HG03135 (cell line): Measurements from ENCODE around the gene ANKRD24.
"Not testable (repeated sequence)": the region's sequence is repeated elsewhere in the genome, so short reads cannot be mapped to it uniquely, and the experiment has no call there.

Source experiments
- ATAC-seq: cut with Tn5 transposase; IDR thresholded peaks from one replicate; pipeline ENCODE4 v1.9.1; 2021; ENCODE audit warnings: mild to moderate bottlenecking, moderate library complexity; ENCODE audit not compliant: unreplicated experiment

Gene ANKRD24

DNA sequence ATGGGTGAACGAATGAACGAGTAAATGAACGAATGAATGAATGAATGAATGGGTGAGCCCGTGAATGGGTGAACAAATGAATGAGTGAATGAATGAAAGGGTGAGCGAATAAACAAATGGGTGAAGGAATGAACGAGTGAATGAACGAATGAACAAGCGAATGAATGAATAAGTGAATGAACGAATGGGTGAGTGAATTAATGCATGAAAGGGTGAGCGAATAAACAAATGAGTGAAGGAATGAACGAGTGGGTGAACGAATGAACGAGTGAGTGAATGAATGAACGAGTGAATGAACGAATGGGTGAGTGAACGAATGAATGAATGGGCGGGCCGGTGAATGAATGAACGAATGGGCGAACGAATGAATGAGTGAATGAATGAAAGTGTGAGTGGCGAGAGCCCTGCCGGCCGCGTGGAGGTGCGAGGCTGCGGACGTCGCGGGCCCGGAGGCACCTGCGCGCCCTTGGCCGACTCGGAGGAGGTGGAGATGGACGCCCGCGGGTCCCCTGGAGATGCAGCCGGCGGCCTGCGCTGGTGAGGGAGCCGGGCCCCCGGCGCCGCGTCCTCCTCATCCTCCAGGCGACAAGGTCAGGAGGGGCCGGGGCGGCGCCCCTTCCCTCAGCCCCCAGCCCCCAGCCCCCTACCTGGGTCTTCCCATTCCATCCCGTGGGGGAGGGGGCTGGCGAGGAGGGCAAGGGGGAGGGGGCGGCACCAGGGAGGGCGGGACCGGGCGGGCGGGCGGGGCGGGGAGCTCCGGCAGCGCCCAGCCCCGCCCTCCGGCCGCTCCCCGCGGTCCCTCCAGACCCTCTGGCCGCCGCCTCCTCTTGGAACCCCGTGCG, 15.4 kb downstream of the ANKRD24 start:
- ATAC-seq = no peak

DNA sequence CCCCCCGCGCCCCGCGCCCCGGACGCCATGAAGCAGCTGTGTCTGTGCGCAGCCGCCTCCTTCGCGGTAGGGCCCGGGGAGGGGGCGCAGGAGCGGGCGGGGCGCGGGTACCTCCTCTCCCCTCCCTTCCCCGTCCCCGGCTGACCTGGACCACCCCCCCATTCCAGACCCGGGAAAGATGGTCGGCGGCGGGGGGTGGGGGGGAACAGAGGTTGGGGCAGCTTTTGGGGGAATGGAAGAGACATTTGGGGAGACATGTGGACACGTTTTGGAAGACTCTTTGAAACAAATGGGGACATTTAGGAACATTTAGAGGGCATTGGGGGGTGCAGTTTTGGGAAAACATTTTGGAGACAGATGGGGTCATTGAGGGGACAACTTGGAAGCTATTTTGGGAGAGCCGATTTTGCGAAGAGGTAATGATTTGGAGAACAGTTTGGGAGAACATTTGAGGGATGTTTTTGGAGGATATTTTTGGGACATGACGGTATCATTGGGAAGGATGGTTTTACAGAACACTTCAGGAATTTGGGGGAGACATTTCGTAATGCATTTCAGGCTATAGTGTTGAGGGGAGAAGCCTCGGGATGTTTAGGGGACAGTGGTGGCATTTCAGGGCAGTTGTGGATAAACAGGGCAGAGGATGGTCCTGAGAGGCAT, 16.1 kb downstream of the ANKRD24 start:
- ATAC-seq = no peak

DNA sequence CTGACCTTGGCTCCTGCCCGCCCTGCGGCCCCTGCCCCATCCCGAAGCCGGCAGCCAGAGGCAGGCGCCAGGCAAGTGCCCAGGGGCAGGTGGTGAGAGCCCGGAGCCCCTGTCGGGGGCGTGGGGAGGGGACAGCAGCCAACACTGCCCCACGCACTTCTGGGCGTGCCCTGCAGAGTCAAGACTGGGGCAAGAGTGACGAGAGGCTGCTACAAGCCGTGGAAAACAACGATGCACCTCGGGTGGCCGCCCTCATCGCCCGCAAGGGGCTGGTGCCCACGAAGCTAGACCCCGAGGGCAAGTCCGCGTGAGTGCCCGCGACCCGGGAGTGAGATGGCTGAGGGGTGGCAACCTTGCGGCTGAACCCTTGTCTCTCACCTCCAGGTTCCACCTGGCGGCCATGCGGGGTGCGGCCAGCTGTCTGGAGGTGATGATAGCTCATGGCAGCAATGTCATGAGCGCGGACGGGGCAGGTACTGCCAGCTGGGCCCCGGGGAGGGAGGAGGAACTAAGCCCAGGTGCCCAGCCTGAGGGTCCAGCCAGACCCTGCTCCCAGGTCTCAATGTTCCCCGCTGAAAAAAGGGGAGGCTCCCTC, 17.3 kb downstream of the ANKRD24 start:
- no peak for ATAC-seq

DNA sequence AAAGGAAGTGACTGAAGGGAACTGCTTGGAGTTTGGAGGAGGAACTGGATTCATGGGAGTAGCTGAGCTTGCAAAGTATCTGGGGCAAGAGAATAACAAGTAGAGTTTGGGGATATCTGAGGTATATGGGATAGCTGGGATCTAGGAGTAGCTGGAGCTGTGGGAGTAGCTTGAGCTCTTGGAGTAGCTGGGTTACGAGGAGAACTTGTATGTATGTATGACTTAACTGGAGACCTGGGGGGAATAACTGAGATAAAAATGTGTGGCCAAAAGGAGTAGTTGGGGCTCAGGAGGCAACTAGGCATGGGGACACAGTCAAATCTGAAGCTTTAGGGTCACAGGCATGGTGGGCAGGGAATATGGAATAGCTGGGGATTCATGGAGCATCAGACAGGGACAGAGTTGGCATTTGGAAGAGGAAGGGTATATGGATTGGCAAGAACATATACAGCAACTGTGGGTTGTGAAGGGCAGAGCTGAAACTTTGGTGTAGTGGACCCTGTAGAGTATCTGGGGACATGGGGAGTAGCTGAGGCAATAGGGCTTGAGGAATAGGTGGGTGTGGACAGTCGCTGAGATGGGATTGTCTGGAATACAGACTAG, 18.6 kb downstream of the ANKRD24 start:
- no peak for ATAC-seq

DNA sequence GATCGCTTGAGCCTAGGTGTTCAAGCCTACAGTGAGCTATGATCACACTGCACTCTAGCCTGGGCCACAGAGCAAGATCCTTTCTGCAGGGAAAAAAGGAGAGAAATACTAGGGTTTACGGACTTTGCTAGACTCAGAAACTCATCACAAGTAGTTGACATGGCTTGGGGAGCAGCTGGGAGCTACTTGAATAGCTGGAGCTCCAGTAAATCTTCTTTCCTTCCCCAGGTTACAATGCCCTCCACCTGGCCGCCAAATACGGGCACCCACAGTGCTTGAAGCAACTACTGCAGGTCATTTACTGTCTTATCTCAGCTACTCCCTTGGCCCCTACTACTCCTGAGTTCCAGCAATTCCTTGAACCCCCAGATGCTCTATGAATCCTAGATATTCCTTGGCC, 19.3 kb downstream of the ANKRD24 start:
- ATAC-seq = no peak

DNA sequence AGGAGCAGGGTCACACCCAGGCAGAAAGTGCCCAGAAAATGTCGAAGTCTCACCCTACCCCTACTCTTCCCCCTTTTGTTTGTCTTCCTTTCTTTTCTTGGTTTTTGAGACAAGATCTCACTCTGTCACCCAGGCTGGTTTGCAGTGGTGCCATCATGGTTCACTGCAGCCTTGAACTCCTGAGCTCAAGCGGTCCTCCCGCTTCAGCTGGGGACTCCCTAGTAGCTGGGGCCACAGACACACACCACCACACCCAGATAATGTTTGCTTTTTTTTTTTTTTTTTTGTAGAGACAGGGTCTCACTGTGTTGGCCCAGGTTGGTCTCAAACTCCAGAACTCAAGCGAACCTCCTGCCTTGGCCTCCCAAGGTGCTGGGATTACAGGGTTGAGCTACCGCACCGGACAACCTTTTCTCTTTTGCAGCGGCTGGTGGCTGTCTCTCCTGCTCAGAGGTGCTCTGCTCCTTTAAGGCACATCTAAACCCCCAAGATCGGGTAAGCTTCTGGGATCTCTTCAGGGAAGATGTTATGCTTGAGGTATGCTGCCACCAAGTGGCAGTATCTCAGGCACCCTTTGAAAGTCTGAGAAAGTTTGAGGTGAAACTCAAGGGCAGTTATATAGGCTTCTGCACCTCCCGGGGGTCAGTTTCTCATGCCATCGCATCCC, 24.5 kb downstream of the ANKRD24 start:
- no peak for ATAC-seq

DNA sequence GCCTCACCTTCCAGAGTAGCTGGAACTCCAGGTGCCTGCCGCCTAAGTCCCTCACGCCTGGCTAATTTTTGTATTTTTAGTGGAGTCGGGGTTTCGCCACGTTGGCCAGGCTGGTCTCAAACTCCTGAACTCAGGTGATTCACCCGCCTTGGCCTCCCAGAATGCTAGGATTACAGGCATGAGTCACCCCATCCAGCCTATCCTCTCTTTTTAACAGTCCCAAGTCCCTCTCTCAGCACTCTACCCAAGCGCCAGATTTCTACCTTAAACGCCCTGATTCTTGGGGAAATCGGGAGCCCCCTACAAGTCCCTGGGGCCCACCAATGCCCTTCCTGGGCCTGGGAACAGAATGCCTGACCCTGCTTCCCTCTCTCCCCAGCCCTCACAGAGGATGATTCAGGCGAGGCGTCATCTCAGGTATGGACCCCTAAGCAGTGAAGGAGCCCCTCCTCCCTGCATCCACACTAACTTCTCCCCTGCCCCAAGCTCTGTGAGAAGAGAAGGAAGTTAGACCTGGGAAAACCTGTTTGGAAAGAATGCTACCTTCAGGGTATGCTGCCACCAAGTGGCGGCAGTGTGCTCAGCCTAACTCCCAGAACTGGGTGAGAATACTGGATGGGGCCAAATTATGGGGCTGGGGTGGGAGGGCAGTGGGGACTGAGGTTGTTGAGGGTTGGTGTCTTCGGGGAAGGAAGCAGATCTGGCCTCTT, 26.1 kb downstream of the ANKRD24 start:
- ATAC-seq = no peak

DNA sequence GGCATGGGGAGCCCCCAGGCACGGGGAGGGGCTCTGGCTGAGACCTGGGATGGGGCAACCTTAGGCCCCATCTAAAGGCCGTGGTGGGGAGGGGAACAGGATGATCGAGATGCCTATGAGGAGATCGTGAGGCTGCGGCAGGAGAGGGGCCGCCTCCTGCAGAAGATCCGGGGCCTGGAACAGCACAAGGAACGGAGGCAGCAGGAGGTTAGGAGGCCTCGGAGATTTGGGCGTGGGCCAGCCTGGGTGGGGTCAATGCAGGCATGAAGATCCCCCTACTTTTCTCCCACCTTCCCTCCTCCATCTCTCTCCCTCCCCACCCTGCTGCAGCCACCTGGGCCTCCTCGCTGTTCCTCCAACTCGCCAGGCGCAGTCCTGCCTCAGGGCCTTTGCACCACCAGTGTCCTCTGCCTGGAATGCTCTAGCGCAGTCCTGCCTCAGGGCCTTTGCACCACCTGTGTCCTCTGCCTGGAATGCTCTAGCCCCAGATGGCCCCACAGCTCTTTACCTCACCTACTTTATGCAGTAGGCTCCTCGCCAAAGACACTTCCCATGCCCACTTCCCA, 27.8 kb downstream of the ANKRD24 start:
- ATAC-seq = no peak

DNA sequence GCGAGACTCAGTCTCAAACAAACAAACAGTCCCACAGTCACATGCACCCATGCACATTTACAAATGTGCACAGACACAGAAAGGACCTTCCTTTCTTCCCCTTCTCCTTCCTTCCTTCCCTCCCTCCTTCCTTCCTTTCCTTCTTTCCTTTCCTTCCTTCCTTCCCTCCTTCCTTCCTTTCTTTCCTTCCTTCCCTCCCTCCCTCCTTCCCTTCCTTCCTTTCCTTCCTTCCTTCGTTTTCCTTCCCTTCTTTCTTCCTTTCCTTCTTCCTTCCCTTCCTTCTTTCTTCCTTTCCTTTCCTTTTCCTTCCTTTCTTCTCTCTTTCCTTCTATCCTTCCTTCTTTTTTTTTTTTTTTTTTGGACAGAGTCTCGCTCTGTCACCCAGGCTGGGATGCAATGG, 30.6 kb downstream of the ANKRD24 start:
- no peak for ATAC-seq

DNA sequence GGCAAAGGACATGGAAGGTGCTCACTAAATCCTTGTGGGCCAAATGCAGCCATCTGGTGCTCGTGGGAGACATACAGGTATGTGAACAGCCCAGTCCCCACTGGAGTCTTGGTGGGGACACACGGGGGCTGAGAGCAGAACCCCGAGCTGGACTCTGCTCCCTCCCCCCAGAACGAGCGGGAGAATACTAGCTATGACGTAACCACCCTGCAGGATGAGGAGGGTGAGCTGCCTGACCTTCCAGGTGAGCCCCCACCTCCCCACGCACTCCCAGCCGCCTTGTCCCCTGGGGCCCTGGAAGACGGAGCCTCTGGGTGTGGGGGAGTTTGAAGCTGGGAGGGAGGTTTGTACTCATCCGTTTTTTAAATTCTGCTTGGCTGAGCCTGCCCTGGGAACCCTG, 33.3 kb downstream of the ANKRD24 start:
- no peak for ATAC-seq

DNA sequence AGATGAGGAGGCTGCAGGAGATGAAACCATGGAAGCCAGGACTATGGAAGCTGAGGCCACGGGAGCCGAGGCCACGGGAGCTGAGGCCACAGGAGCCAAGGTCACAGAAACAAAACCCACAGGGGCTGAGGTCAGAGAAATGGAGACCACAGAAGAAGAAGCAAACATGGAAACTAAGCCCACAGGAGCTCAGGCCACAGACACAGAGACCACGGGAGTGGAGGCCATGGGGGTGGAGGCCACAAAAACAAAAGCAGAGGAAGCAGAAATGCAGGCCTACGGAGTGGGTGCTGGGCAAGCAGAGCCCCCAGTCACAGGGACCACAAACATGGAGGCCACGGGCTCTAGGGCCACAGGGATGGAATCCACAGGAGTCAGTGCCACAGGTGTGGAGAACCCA, 34.4 kb downstream of the ANKRD24 start:
- ATAC-seq = no peak

DNA sequence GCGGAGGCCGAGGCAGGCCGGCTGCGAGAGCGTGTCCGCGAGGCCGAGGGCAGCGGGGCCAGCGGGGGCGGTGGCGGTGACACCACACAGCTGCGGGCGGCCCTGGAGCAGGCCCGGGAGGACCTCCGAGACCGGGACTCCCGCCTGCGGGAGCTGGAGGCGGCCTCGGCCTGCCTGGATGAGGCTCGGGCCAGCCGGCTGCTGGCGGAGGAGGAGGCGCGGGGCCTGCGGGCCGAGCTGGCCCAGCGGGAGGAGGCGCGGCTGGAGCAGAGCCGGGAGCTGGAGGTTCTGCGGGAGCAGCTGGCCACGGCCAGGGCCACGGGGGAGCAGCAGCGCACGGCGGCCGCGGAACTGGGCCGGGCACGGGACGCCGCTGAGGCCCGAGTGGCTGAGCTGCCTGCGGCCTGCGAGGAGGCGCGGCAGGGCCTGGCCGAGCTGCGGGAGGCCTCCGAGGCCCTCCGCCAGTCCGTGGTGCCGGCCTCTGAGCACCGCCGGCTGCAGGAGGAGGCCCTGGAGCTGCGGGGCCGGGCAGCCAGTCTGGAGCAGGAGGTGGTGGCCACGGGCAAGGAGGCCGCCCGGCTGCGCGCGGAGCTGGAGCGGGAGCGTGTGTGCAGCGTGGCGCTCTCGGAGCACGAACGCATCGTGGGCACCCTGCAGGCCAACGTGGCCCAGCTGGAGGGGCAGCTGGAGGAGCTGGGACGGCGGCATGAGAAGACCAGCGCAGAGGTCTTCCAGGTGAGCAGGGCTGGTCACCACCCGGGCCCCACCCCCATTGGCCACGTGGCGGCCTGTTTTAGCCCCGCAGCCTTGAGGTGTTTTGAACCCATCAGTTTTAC, 35.2 kb downstream of the ANKRD24 start:
- no peak for ATAC-seq

DNA sequence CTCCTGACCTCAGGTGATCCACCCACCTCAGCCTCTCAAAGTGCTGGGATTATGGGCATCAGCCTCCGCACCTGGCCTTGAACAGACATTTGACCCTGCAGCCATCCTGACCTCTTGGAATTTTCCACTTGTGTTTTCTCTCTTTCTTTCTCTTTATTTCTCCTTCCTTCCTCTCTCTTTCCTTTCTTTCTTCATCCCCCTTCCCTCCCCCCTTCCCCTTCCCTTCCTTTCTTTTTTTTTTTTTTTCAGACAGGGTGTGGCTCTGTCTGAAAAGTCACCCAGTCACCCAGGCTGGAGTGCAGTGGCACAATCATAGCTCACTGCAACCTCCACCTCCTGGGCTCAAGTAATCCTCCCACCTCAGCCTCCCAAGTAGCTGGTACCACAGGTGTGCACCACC, 36.0 kb downstream of the ANKRD24 start:
- not testable (repeated sequence) for ATAC-seq

DNA sequence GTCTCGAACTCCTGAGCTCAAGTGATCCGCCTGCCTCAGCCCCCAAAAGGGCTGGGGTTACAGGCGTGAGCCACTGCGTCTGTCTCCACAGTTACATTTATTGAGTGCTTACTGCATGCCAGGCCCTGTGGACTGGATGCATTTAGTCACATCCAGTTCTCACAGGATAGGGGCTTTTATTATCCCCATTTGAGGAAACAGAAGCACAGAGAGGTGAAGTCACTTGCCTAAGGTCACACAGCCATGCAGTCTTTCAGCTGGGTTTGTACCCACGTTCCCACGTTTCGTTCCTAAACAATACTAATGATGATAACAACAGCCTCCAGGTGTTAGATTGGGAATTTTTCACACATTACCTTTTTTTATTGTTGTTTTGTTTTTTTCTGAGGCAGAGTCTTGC, 37.7 kb downstream of the ANKRD24 start:
- ATAC-seq = no peak

DNA sequence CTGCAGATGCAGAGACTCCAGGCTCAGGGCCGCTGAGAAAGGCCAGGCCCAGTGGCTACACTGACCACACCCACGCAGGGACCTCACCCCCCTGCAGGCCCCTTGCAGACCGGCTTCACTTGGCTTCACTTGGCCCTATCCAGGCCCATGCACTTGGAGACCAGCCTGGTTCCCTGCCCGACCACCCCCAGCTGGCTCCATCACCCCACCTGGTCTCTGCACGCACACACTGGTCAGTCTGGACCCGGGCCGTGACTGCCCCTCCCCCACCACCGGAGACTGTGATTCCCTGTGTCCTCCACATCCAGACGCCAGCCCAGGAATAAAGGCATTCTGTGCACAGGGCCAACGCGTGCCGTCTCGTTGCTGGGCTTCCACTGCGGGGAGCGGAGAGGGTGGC, 42.0 kb downstream of the ANKRD24 start:
- no peak for ATAC-seq

DNA sequence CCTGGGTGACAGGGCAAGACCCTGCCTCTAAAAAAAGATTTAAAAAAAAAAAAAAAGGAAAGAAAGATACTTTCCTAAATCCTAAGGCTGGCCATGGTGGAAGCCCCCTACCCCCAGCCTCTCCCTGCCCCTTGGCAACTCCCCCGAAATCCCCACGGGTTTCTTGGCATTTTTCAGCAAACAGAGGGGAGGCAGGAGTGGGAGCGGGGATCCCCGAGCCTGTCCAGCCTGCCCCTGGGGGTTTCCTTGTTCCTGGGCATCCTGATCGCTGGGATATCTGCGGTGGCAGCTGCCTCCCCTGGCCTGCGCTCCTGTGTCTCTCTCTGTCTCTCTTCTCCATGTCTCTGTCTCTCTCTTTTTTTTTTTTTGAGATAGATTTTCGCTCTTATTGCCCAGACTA, 43.4 kb downstream of the ANKRD24 start:
- no peak for ATAC-seq

DNA sequence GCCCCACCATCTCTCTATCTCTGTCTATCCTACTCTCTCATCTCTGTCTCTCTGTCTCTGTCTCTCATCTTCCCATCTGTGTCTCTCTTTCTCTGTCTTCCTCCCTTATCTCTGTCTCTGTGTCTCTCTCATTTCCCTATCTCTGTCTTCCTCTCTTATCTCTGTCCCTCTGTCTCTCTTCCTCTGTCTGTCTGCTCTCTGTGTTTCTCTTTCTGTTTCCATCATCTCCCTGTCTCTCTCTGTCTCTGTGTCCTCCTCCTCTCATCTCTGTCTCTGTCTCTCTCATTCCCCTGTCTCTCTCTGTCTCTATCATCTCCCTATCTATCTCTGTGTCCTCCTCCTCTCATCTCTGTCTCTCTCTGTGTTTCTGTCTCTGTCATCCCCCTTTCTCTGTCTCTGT, 45.3 kb downstream of the ANKRD24 start:
- no peak for ATAC-seq

DNA sequence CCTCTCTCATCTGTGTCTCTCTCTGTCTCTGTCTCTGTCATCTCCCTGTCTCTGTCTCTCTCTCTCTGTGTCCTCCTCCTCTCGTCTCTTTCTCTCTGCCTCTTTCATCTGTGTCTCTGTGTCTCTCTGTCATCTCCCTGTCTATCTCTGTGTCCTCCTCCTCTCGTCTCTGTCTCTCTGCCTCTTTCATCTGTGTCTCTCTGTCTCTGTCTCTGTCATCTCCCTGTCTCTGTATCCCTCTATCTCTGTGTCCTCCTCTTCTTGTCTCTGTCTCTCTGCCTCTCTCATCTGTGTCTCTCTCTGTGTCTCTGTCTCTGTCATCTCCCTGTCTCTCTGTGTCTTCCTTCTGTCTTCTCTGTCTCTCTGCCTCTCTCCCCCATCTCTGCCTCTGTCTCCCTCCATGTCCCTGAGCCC, 46.3 kb downstream of the ANKRD24 start:
- ATAC-seq = no peak

DNA sequence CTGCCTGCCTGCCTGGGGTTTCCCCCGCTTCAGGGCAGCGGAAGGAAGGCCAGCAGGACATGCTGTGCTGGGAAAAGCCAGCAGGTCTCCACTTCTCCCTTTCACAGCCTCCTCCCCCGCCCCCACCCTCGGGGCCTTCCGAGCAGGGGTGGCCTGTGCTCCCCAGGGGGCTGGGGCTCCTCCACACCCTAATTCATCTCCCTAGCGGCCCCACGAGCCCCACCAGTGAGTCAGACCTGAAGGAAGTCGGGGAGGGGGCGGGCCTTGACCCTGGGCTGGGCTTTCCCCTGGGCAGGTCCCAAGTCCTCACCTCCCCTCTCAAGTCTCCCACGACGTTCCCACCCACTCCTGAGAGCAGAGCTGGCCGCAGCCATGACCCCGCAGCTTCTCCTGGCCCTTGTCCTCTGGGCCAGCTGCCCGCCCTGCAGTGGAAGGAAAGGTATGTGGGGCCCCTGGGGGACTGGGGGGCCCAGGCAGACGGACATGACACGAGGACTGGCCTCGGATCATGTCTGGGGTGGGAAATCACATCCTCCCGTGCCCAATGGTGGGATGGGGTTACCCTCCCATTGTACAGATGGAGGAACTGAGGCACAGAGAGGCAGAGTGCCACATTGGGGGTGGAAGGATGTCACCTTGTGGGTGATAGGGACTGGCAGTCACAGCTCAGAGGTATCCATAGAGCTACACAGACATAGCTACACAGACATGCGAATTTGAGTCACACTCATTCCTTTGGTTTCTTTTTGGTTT, 46.9 kb downstream of the ANKRD24 start, which contains the start of gene EBI3:
EBI3 (plus strand) TSS at position 345 of the 753 bp plus-strand sequence; CDS start at position 373, 28 bp downstream.
- ATAC-seq = peak; percentile 51
